Measurements from ENCODE around the gene LHFPL2.

The LHFPL2 gene

DNA sequence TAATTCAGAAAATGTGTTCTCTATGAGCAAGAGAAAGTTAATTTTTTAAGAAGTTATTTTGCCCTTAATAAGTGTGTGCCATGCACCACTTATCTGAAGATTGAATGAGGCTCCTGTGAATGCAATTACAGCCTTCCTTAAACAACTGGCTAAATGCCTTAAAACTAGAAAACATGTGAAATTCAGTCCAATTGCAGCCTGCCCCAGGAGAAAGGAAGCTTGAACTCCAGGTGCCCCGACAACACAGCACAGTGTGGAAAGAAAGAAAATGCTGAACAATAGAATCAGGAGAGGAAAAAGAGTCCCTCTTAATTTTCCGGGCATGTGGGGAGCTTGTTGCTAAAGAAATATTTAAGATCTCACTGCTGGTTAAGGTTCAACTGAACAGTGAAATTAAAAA, 8.8 kb downstream of the LHFPL2 start:
- Mint-ChIP-seq H3K36me3 (ENCODE audit: low read depth) (no peaks in the 10 kb centered on the region), H3K9me3 (no peaks in the 10 kb centered on the region), H3K27ac (no peak overlapping the region), H3K27me3 (ENCODE audit: low read depth) (peaks cover 16% of the 10 kb centered on the region), H3K4me3 (no peak overlapping the region), H3K4me1 (ENCODE audit: low read depth) (no peaks in the 10 kb centered on the region)

DNA sequence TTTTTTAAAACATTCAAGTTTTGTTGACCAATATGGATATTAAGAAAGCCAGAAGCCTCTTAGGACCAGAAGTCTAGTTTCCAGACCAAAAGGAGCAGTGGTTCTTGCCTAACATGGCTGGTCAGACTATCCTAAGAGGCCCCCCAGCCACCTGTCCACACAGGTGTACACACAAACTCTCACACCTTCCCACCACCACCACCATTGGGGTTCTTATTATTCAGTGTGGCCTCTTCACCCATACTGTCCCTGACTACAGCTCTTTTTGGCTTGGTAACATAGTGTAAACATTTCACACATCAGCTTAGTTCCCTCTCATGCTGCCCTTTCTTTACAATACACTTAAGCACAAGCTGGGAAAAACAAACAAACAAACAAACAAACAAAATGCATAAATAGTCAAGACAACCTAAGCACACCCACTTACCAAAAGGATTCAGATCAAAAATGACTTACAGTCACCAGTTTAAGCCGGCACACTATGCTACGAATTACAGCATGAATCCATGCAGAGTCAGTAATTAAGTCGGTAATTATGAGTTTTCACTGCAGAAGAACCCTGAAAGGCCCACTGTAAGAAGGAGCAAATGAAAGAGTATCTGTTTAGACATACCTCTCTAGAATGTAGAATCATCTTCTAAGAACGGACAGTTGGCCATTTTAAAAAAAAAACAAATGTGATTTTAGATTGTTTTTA, 9.5 kb downstream of the LHFPL2 start:
- H3K36me3 Mint-ChIP-seq (ENCODE audit: low read depth): no peaks in the 10 kb centered on the region
- no peaks in the 10 kb centered on the region for H3K4me1 Mint-ChIP-seq (ENCODE audit: low read depth)
- no peak overlapping the region for H3K27ac Mint-ChIP-seq
- no peaks in the 10 kb centered on the region for H3K9me3 Mint-ChIP-seq
- H3K4me3 Mint-ChIP-seq: no peak overlapping the region
- H3K27me3 Mint-ChIP-seq (ENCODE audit: low read depth): peaks cover 10% of the 10 kb centered on the region

DNA sequence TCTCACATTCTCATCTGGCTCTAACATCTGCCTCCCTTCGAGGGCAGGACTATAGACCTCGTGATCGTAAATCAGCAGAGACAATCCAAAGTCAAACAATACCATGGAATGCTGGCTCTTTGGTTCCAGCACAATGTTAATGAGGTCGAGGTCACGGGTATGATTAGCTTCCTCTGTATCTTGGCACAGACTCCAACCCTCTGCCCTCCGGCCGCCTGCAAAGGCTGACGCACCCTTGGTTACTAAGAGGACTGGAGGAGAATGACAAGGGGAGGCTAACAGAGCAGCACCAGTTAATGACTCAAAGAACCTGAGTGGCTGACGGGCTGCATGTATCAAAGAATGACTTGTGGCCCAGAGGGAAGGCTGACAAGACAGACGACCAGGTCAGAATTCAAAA, 10.1 kb downstream of the LHFPL2 start:
- Mint-ChIP-seq H3K27me3 (ENCODE audit: low read depth) (peaks cover 9% of the 10 kb centered on the region), H3K36me3 (ENCODE audit: low read depth) (no peaks in the 10 kb centered on the region), H3K4me1 (ENCODE audit: low read depth) (no peaks in the 10 kb centered on the region), H3K9me3 (no peaks in the 10 kb centered on the region), H3K27ac (no peak overlapping the region), H3K4me3 (no peak overlapping the region)

DNA sequence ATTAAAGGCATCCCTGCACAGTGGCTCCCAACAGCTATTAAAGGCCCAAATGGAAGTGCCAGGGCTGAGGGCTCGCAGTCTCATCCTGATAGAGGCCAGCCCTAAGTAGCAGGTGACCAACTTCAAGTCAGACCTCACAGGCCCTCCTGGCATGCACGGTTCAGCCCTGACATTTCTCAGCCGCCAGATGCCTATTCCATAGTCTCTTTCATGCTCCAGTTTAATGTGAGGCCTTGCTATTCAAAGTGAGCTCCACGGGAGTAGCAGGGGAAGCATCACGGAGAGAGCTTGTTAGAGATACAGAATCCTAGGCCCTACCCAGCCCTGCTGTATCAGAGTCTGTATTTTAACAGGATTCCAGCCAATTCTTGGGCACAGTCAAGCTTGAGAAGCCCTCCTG, 11.1 kb downstream of the LHFPL2 start:
- no peaks in the 10 kb centered on the region for H3K9me3 Mint-ChIP-seq
- H3K36me3 Mint-ChIP-seq (ENCODE audit: low read depth): no peaks in the 10 kb centered on the region
- no peak overlapping the region for H3K27ac Mint-ChIP-seq
- no peak overlapping the region for H3K4me3 Mint-ChIP-seq
- H3K4me1 Mint-ChIP-seq (ENCODE audit: low read depth): no peaks in the 10 kb centered on the region
- H3K27me3 Mint-ChIP-seq (ENCODE audit: low read depth): peaks cover 9% of the 10 kb centered on the region

DNA sequence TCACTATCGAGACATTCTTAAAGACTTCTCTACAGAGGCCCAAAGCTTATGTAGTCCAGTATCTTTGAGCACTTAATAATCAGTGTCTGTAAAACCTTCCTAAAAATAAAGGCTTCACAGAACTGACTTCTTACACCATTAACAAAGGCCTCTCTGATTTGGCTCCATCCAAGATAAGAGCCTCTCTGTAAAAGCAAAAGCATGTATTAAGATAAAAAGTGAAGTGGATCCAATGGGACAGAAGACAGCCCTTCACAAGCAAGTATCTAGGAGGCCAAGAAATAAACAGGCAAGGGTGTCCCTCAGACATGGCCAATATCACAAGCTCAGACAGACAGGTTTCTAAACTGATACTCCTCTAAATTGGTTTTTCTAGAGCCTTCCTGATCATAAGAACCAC, 11.9 kb downstream of the LHFPL2 start:
- H3K4me3 Mint-ChIP-seq: no peak overlapping the region
- H3K36me3 Mint-ChIP-seq (ENCODE audit: low read depth): no peaks in the 10 kb centered on the region
- no peaks in the 10 kb centered on the region for H3K9me3 Mint-ChIP-seq
- H3K27ac Mint-ChIP-seq: no peak overlapping the region
- H3K4me1 Mint-ChIP-seq (ENCODE audit: low read depth): no peaks in the 10 kb centered on the region
- peaks cover 9% of the 10 kb centered on the region for H3K27me3 Mint-ChIP-seq (ENCODE audit: low read depth)

DNA sequence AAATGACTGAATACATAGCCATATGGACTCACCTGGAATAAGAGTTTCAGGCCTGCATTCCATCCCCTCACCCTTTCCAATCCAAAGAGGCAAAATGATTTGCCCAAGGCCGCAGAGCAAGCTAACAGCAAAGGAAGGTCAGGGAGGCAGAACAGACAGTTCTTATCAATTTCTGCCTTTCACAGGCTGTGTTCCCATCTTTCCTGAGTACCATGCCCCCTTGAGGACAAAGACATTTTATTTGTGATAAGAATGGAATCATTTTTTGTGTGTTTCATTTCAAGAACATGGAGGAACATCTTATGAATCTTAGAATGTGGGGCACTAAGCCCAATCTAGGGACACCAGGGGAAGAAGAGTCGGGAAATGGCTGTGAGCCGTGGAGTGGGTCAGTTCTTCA, 13.9 kb downstream of the LHFPL2 start:
- Mint-ChIP-seq H3K9me3 (no peaks in the 10 kb centered on the region), H3K27me3 (ENCODE audit: low read depth) (peaks cover 4% of the 10 kb centered on the region), H3K27ac (no peak overlapping the region), H3K36me3 (ENCODE audit: low read depth) (no peaks in the 10 kb centered on the region), H3K4me1 (ENCODE audit: low read depth) (no peaks in the 10 kb centered on the region), H3K4me3 (no peak overlapping the region)

DNA sequence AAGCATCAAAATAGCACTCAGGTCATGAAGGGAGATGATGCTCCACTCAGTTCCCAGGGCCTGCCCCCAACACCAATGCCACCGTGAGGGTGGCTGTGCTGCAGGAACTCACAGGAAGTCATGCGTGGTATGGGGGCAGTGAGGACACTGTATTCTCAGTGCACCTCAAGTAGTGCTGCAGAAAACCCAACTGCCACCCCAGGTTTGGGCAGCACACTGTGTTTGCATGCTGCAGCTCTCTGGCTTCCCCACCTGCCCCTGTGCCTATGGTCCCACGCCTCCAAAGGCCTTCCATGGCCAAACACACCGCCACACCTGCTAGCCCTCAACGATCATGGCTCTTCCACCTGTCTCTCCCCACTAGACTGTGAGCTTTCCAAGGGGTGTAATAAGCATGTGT, 14.3 kb downstream of the LHFPL2 start:
- Mint-ChIP-seq H3K27ac (no peak overlapping the region), H3K4me3 (no peak overlapping the region), H3K4me1 (ENCODE audit: low read depth) (no peaks in the 10 kb centered on the region), H3K9me3 (no peaks in the 10 kb centered on the region), H3K27me3 (ENCODE audit: low read depth) (peaks cover 3% of the 10 kb centered on the region), H3K36me3 (ENCODE audit: low read depth) (no peaks in the 10 kb centered on the region)

DNA sequence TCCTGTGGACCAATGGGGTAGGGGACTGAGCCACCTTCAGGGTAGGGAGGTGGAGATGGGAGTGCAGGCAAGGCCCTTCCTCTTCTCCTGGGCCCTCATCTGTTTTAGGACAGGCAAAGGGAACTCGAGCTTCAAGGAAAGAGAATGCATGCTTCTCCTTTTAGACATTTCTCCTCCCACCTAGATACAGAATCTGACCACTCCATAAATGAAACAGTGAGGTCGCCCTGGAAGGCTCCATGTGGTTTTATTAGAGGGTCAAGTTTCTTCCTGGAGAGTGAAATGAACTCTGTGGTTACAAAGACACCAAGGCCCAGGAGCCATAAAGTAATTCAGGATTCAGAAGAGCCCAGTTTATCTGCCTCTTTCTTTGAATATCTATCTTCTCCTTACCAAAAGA, 14.9 kb downstream of the LHFPL2 start:
- no peaks in the 10 kb centered on the region for H3K36me3 Mint-ChIP-seq (ENCODE audit: low read depth)
- no peak overlapping the region for H3K4me3 Mint-ChIP-seq
- no peaks in the 10 kb centered on the region for H3K4me1 Mint-ChIP-seq (ENCODE audit: low read depth)
- H3K27me3 Mint-ChIP-seq (ENCODE audit: low read depth): no peaks in the 10 kb centered on the region
- no peaks in the 10 kb centered on the region for H3K9me3 Mint-ChIP-seq
- no peak overlapping the region for H3K27ac Mint-ChIP-seq

DNA sequence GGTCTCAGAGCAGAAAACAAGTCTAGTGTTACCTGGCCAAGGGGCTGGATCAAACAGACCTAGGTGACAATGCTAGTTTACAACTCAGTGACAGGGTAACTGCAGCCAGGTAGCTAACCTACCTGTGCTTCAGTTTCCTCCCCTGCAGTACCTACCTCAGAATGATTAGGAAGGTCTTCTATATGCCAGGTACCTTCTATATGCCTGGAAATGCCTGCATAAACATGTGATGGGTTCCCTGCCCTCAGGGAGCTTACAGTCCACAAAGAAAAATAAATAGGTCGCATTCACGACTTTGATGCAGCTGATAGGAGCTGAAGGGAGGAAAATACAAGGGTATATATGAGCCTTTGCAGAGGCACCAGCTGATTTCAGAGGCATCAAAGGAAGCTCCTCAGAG, 16.1 kb downstream of the LHFPL2 start:
- H3K4me3 Mint-ChIP-seq: no peak overlapping the region
- H3K27me3 Mint-ChIP-seq (ENCODE audit: low read depth): no peaks in the 10 kb centered on the region
- no peaks in the 10 kb centered on the region for H3K4me1 Mint-ChIP-seq (ENCODE audit: low read depth)
- no peaks in the 10 kb centered on the region for H3K36me3 Mint-ChIP-seq (ENCODE audit: low read depth)
- no peaks in the 10 kb centered on the region for H3K9me3 Mint-ChIP-seq
- no peak overlapping the region for H3K27ac Mint-ChIP-seq

DNA sequence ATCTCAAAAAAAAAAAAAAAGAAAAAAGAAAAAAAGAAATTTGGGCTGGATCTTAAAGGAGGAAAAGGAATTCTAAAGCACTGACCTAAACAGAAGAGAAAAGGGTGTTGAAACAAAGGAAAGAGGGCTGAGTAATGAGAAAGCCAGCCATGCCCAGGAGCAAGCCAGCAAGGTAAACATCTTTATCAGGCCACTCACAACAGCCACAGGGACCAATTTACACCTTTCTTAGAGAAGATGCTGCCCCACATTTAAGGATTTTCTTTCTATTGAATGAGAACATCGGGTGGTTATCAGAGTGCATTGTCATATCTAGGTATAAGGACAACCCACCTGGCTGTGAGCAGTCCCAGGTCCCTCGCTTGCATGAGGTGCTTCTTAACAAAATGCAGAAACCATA, 16.6 kb downstream of the LHFPL2 start:
- Mint-ChIP-seq H3K9me3 (no peaks in the 10 kb centered on the region), H3K27ac (no peak overlapping the region), H3K27me3 (ENCODE audit: low read depth) (no peaks in the 10 kb centered on the region), H3K4me3 (no peak overlapping the region), H3K36me3 (ENCODE audit: low read depth) (no peaks in the 10 kb centered on the region), H3K4me1 (ENCODE audit: low read depth) (no peaks in the 10 kb centered on the region)

DNA sequence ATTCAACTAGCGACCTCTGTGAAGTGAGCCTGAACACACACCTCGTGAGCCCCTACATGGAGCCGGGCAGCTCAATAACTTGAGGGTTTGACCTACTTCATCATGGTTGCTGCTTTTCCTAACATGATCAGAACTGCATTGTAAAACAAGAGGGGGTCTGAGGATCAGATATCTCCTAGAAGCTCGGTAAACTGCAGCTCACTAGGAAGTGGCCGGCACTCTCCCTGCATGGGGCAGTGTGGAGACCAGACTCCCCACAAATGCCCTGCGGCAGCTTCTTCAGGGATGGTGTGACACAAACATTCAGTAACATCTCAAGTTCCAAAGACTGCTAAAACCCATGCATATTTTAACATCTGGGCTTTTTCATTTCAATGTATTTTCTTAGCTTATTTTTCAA, 18.5 kb downstream of the LHFPL2 start:
- no peaks in the 10 kb centered on the region for H3K9me3 Mint-ChIP-seq
- H3K36me3 Mint-ChIP-seq (ENCODE audit: low read depth): no peaks in the 10 kb centered on the region
- no peaks in the 10 kb centered on the region for H3K4me1 Mint-ChIP-seq (ENCODE audit: low read depth)
- no peaks in the 10 kb centered on the region for H3K27me3 Mint-ChIP-seq (ENCODE audit: low read depth)
- no peak overlapping the region for H3K27ac Mint-ChIP-seq
- H3K4me3 Mint-ChIP-seq: no peak overlapping the region

DNA sequence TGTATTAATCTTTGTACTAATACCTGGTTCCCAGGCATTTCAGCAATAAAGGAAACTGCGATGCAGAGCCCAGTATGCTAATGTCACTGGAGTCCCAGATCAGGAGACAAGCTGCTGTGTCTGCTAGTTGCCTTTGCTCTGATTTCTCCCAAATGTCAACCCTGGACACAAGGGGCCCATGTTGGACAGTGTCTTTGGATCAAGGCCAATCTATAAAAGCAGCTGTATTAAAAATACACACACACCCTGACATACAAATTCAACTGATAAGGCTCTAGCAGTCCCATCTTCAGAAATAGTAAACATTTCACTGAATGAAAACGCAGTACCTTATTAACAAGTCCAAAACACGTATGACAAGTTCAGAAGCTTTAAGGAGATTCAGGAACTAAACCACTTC, 18.9 kb downstream of the LHFPL2 start:
- Mint-ChIP-seq H3K9me3 (no peaks in the 10 kb centered on the region), H3K4me3 (no peak overlapping the region), H3K36me3 (ENCODE audit: low read depth) (no peaks in the 10 kb centered on the region), H3K27me3 (ENCODE audit: low read depth) (no peaks in the 10 kb centered on the region), H3K27ac (no peak overlapping the region), H3K4me1 (ENCODE audit: low read depth) (no peaks in the 10 kb centered on the region)

DNA sequence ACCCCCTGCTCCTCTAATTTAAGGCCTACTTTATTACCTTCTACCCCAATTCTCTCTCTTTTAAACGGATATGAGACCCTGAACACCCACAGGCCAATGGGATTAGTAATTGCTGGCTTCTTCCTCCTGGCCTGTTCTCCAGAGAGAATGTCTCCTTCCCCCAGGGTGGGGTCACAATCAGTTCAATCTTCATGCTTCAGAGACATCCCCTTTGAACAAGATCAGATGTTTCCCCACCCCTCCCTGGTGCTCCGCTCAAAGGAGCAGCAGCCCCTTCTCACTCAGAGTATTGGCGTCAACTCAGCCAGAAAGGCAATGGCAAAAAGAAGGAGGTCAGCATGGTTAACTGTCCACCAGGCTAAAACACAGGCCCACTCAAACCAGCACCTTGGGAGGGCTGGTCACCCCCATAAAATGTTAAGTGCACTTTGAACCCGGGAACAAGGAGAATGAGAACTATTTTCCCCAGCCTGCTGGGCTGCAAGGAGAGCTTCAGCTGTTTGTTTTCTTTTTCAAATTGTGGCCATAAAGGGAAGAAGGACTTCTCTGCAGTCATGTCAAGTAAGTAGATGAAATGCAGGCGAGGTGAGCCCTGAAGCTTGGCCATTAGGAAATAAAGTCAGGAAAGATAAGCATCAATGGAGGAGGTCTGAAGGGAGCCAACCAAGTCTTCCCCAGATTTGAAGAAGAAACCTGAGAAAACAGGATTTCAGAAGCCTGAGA, 20.1 kb downstream of the LHFPL2 start:
- no peaks in the 10 kb centered on the region for H3K36me3 Mint-ChIP-seq (ENCODE audit: low read depth)
- H3K27ac Mint-ChIP-seq: no peak overlapping the region
- no peaks in the 10 kb centered on the region for H3K4me1 Mint-ChIP-seq (ENCODE audit: low read depth)
- H3K4me3 Mint-ChIP-seq: no peak overlapping the region
- no peaks in the 10 kb centered on the region for H3K9me3 Mint-ChIP-seq
- no peaks in the 10 kb centered on the region for H3K27me3 Mint-ChIP-seq (ENCODE audit: low read depth)

DNA sequence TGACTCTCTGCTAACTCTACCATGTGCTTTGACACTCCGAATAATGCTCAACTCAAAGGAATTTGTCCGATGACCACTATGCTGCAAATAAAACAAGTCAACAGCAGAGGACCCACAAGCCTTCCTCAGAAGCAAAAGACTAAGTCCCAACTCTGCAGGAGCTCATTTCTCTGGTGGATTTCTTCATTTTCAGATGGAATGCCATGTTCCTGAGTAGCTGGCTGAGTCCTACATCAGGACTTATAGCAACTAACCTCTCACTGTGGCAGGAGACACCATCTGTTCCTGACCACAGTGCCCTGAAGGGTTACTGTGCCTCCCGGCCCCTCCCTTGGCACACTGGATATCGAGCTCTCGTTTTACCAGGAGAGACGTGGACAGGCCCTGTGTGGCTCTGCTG, 20.8 kb downstream of the LHFPL2 start:
- H3K36me3 Mint-ChIP-seq (ENCODE audit: low read depth): no peaks in the 10 kb centered on the region
- no peak overlapping the region for H3K27ac Mint-ChIP-seq
- no peaks in the 10 kb centered on the region for H3K9me3 Mint-ChIP-seq
- H3K4me3 Mint-ChIP-seq: no peak overlapping the region
- H3K27me3 Mint-ChIP-seq (ENCODE audit: low read depth): no peaks in the 10 kb centered on the region
- no peaks in the 10 kb centered on the region for H3K4me1 Mint-ChIP-seq (ENCODE audit: low read depth)

DNA sequence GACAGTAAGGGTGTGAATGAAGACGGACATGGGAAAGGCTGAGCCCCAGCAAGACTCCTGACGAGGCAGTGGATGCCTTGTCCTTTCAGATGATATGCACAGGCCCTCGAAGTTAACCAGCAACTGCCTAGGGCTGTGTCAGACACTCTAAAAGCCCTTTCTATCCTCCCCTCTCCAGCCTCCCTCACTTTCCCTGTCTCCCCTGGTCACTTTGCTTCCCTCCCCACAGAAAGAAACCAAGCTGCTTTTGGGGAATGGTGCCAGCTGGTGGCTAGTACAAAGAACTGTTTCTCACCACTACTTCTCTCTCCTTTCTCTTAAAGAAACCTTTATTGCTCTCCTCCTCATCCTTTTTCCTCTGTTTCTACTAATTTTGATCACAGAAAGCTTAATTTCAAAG, 21.4 kb downstream of the LHFPL2 start:
- no peak overlapping the region for H3K27ac Mint-ChIP-seq
- H3K27me3 Mint-ChIP-seq (ENCODE audit: low read depth): no peaks in the 10 kb centered on the region
- no peak overlapping the region for H3K4me3 Mint-ChIP-seq
- H3K4me1 Mint-ChIP-seq (ENCODE audit: low read depth): no peaks in the 10 kb centered on the region
- no peaks in the 10 kb centered on the region for H3K9me3 Mint-ChIP-seq
- H3K36me3 Mint-ChIP-seq (ENCODE audit: low read depth): no peaks in the 10 kb centered on the region

Measured in T-helper 1 cell treated with Interleukin-12 subunit alpha and Interleukin-12 subunit beta and Interleukin-4 antibody, amounts not matched to agents 30 μg/mL and 1 μg/mL, for 36 hours (primary cell).